Activated naive CD8-positive, alpha-beta T cell (primary cell): ENCODE data around the gene CD109.

Source experiments
- H3K27ac Mint-ChIP-seq: one replicate; pipeline ENCODE4 v1.8.0; 2021; ENCODE audit warnings: mixed read lengths
- H3K27me3 Mint-ChIP-seq: one replicate; pipeline ENCODE4 v1.8.0; 2021; ENCODE audit warnings: mixed read lengths
- H3K36me3 Mint-ChIP-seq: one replicate; pipeline ENCODE4 v1.8.0; 2021; ENCODE audit warnings: mixed read lengths
- H3K4me1 Mint-ChIP-seq: one replicate; pipeline ENCODE4 v1.8.0; 2021; ENCODE audit warnings: low read depth, mixed read lengths
- H3K4me3 Mint-ChIP-seq: one replicate; pipeline ENCODE4 v1.8.0; 2021; ENCODE audit warnings: mild to moderate bottlenecking, mixed read lengths
- H3K9me3 Mint-ChIP-seq: one replicate; pipeline ENCODE4 v1.8.0; 2021; ENCODE audit warnings: low read depth, mixed read lengths

CD109 gene

GRCh38 chr6:73870907-73871306 is 174.9 kb downstream of the CD109 start:
- H3K27me3 Mint-ChIP-seq = peaks cover 4% of the 10 kb centered on the region
- H3K4me1 Mint-ChIP-seq = no peaks in the 10 kb centered on the region
- H3K9me3 Mint-ChIP-seq = no peaks in the 10 kb centered on the region
- no peaks in the 10 kb centered on the region for H3K36me3 Mint-ChIP-seq
- H3K27ac Mint-ChIP-seq = no peak overlapping the region
- no peak overlapping the region for H3K4me3 Mint-ChIP-seq

- Mint-ChIP-seq H3K4me1 (no peaks in the 10 kb centered on the region), H3K9me3 (no peaks in the 10 kb centered on the region), H3K4me3 (no peak overlapping the region), H3K27me3 (peaks cover 6% of the 10 kb centered on the region), H3K36me3 (no peaks in the 10 kb centered on the region), H3K27ac (no peak overlapping the region)
Measured at GRCh38 chr6:73873081-73873480, 177.1 kb downstream of the CD109 start.
